HEK293T (cell line): ENCODE results near the gene BAIAP2.

Source experiments
- BHLHE40 ChIP-seq: fragments of 450-650 bp; IDR thresholded peaks from 2 replicates; pipeline ENCODE4 v1.6.1; 2016; ENCODE audit warnings: mild to moderate bottlenecking, moderate library complexity, borderline replicate concordance
- ELF4 ChIP-seq: fragments of 450-650 bp; IDR thresholded peaks from 2 replicates; pipeline ENCODE4 v1.6.1; 2017; ENCODE audit warnings: antibody characterized with exemption
- FOXA1 ChIP-seq: fragments of 450-650 bp; IDR thresholded peaks from 2 replicates; pipeline ENCODE4 v1.6.1; 2016; ENCODE audit warnings: mild to moderate bottlenecking
- FOXM1 ChIP-seq: fragments of 450-650 bp; IDR thresholded peaks from 2 replicates; pipeline ENCODE4 v1.6.1; 2017; ENCODE audit warnings: mild to moderate bottlenecking, borderline replicate concordance
- HDGF ChIP-seq: fragments of 450-650 bp; IDR thresholded peaks from 2 replicates; pipeline ENCODE4 v1.6.1; 2017; ENCODE audit warnings: antibody characterized with exemption, borderline replicate concordance
- SUZ12 ChIP-seq: fragments of 450-650 bp; IDR thresholded peaks from 2 replicates; pipeline ENCODE4 v1.6.1; 2016; ENCODE audit warnings: mild to moderate bottlenecking

DNA sequence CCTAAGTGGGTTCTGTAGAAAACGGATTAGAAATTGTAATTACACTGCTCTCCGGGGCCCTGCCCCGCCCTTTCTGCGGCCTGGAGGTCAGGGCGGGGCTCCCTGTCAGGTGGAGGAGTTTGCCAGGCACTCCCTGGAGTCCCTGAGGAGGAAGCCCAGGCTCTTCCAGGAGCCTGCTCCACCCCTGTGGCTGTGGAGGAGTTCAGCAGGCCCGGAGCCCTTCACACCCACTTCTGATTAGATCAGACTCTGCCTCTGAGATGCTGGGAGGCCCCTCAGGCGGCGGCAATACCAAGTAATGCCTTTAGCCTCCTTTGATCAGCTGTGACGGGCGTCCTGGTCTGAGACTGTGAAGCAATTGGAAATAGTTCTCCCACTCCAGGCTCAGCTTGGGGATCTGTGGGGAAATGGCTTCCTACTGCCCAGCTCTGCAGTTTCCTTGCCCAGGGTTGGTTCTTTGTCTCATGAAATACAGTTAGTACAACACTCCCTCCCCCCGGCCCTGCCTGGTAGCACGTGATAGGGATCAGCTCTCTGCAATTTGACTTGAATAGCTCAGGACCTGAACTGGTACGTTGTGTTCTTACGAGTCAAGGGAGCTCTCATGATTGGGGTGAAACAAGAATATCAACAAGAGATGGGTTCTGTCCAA lies 22.3 kb downstream of the BAIAP2 start:
- no peak for TF ChIP-seq SUZ12
- no peak for TF ChIP-seq HDGF
- TF ChIP-seq FOXM1: no peak
- TF ChIP-seq BHLHE40: no peak
- TF ChIP-seq FOXA1: no peak
- TF ChIP-seq ELF4: no peak
